Effector memory CD4-positive, alpha-beta T cell (primary cell): ENCODE results near the gene C9.

Experiments
- DNase-seq, 3 donors: peaks; one replicate each; pipeline ENCODE4 v3.0.0-alpha.2; 2020
- H3K27ac ChIP-seq: 2 replicates; pipeline ENCODE4 v1.7.0; 2013; ENCODE audit warnings: mild to moderate bottlenecking, low read length, moderate library complexity; ENCODE audit not compliant: insufficient read depth, poor library complexity, severe bottlenecking
- H3K27me3 ChIP-seq: replicated peaks from 2 replicates; pipeline ENCODE4 v1.7.0; 2013; ENCODE audit warnings: mild to moderate bottlenecking, low read length; ENCODE audit not compliant: insufficient read depth, control insufficient read depth, poor library complexity, severe bottlenecking
- H3K36me3 ChIP-seq: 2 replicates; pipeline ENCODE4 v1.7.0; 2013; ENCODE audit warnings: mild to moderate bottlenecking, low read length, moderate library complexity; ENCODE audit not compliant: control insufficient read depth, insufficient read depth
- H3K4me1 ChIP-seq: 2 replicates; pipeline ENCODE4 v1.7.0; 2013; ENCODE audit warnings: low read length, mild to moderate bottlenecking; ENCODE audit not compliant: control insufficient read depth, insufficient read depth, poor library complexity, severe bottlenecking
- H3K4me3 ChIP-seq: 2 replicates; pipeline ENCODE4 v1.7.0; 2013; ENCODE audit warnings: low read length, low read depth, mild to moderate bottlenecking; ENCODE audit not compliant: insufficient read depth, poor library complexity, severe bottlenecking
- H3K9me3 ChIP-seq: 2 replicates; pipeline ENCODE4 v1.7.0; 2013; ENCODE audit warnings: mild to moderate bottlenecking, low read length, moderate library complexity; ENCODE audit not compliant: control insufficient read depth

The C9 gene

DNA sequence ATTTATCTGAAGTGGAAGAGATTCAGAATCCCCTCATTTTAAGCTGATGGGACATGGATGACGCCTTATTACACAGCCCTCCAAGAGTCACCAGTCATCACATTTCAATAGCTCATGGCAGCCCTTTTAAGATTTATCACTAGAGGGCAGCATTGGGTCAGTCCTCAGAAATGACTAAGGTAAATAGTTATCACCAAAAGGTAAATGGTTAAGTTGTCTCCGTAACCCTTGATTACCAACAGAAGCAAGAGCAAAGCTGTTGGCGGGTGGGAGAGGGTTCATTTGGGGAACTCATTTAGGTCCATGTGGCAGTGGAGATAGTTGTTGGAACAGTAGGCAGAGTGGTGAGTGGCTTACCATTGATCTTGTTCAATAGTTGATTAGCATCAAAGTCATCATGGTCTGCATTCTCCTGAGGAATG, 12.0 kb upstream of the C9 start:
- no peak for DNase-seq
- no peaks in the 10 kb centered on the region for H3K27me3 ChIP-seq
- no peaks in the 10 kb centered on the region for H3K9me3 ChIP-seq
- H3K4me1 ChIP-seq, result no peaks in the 10 kb centered on the region
- H3K36me3 ChIP-seq, result no peaks in the 10 kb centered on the region
- no peak overlapping the region for H3K27ac ChIP-seq
- no peak overlapping the region for H3K4me3 ChIP-seq

DNA sequence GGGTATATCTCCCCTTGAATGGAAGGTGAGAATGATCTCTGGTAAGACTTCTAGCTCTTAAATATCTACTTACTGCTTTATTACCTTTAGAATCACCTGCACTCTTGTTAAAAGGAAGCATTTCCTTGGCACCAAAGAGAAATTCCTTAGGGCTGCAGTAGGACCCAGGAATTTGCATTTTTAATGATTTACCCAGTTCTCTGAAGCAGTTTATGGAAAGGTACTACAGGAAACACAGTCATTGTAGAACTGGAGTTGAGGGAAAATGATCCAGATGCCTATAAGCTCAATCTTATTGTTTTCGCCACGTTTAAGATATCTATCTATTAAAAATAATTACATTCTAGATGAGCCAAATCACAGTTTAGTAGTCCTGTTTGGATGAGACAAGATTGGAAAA, 9.5 kb upstream of the C9 start:
- H3K36me3 ChIP-seq, result no peaks in the 10 kb centered on the region
- no peaks in the 10 kb centered on the region for H3K4me1 ChIP-seq
- H3K9me3 ChIP-seq, result no peaks in the 10 kb centered on the region
- no peaks in the 10 kb centered on the region for H3K27me3 ChIP-seq
- H3K27ac ChIP-seq, result no peak overlapping the region
- no peak overlapping the region for H3K4me3 ChIP-seq
- DNase-seq, result no peak

DNA sequence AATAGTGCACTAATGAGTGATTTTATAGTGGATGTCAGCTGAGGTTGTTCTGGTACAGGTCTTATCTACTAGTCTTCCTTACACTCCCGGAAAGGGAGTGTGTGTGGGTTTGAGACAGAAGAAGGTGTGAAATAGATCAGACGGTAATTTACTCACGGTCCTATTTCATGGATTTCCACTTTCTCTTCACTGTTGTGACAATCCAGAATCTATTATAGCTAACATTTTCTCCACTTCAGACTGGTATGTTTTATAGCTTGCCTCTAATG, 7.0 kb upstream of the C9 start:
- Histone ChIP-seq H3K27me3 (no peaks in the 10 kb centered on the region), H3K4me1 (no peaks in the 10 kb centered on the region), H3K4me3 (no peak overlapping the region), H3K9me3 (no peaks in the 10 kb centered on the region), H3K36me3 (no peaks in the 10 kb centered on the region), H3K27ac (no peak overlapping the region)
- no peak for DNase-seq

DNA sequence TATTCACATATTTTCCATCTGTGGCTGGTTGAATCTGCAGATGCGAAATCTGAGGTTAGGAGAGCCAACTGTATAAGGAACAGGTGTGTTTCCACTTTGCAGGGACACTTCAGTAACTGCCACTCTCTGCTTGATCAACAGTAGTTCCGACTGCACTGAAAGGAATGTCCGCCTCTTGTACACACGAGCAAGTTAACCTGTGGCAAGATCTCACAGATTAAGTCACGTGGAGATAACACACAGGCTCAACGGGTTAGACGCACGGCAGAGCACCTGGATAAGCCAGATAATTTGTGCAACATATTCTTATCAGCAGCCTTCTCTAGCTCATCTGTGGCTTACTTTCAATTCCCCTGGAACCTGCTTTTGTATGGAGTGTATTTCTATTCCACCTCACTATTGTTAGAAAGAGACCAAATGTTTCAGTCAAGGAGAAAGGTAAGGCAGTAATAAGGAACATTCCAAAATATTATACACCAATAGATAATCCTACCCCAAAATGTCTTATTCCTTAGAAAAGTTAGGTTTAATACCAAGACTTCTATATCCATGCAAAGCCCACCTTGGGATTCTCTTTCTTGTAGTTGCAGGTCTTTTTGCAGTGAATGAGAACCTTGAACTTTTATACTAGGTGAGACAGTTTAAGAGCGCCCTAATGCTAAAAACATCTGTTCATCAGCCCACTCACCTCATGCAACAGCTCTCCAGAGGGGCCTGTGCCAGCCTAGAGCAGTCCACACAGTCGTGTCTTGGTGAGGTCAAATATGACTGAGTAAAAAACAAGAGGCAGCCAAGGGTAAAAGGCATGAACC, 6.5 kb upstream of the C9 start:
- H3K36me3 ChIP-seq, result no peaks in the 10 kb centered on the region
- H3K27me3 ChIP-seq, result no peaks in the 10 kb centered on the region

DNA sequence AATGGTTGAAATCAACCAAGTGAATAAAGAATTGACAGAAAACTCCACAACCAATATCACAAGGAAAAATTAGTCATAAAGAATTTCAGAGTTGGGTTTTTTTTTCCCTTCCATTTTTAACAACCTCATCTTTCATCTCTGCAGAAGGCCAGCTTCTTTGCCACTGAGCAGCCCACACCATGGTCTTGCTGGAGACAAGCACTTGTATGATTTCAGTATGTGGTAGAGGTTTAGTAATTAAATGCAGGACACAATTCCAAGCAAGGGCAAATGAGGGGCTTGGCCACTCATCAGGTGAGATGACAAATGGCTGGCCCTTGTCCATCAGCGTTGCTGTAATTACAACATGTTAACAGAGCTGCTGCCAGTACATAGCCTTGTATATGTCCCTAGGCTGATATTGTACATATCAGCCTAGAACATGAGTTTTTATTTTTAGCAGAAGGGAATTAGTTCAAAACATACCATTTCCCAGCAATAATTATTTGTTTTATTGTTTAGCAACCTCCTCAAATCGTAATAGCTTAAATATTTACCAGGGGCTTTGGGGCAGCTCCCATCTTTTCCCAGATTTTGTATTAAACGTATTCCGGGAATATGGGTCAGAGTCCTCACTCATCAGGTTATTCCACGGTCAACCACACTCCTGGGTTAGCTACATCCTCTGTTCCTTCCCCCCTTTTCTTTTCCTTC, 5.0 kb upstream of the C9 start:
- H3K27ac ChIP-seq, result no peak overlapping the region
- no peak for DNase-seq
- H3K4me3 ChIP-seq, result no peak overlapping the region
- H3K9me3 ChIP-seq, result no peaks in the 10 kb centered on the region
- no peaks in the 10 kb centered on the region for H3K4me1 ChIP-seq
- H3K27me3 ChIP-seq, result no peaks in the 10 kb centered on the region
- H3K36me3 ChIP-seq, result no peaks in the 10 kb centered on the region

More for the DNA sequence above, 6.5 kb upstream of the C9 start:
- no peaks in the 10 kb centered on the region for H3K4me1 ChIP-seq
- DNase-seq, result no peak
- H3K9me3 ChIP-seq, result no peaks in the 10 kb centered on the region
- no peak overlapping the region for H3K27ac ChIP-seq
- H3K4me3 ChIP-seq, result no peak overlapping the region

DNA sequence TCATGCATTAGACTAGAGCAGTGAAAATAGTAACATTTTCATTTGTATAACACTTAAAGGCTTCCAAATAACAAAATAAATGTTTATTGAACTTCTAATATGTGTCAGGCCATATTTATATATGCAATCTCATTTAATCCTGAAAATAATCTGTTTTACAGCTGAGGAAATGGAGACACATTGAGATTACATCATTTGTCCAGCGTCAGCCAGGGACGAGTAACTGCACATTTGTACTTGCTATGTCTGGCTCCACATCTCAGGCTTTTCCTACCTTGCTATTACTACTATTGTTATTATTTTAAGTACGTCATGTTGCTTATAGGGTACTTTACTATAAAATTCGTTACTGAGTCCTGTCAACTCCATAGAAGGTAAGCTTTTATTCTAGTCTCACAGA, 3.8 kb upstream of the C9 start:
- H3K36me3 ChIP-seq, result no peaks in the 10 kb centered on the region
- H3K9me3 ChIP-seq, result no peaks in the 10 kb centered on the region
- H3K4me1 ChIP-seq, result no peaks in the 10 kb centered on the region
- H3K27me3 ChIP-seq, result no peaks in the 10 kb centered on the region
- no peak overlapping the region for H3K4me3 ChIP-seq
- DNase-seq, result no peak
- H3K27ac ChIP-seq, result no peak overlapping the region

DNA sequence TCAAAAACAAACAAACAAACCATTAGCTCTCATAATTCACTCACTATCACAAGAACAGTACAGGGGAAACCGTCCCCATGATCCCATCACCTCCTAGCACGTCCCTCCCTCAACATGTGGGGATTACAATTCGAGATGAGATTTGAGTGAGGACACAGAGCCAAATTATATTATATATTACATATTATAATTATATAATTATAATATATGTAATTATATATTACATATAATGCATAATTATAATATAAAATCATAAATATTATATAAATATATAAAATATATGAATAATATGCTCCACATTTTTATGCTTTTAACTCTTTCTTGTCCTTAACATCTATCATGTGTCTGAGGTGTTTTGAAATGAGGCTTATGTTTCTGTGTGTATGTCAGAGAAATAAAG, 3.4 kb upstream of the C9 start:
- H3K27me3 ChIP-seq, result no peaks in the 10 kb centered on the region
- no peaks in the 10 kb centered on the region for H3K36me3 ChIP-seq
- no peak overlapping the region for H3K27ac ChIP-seq

DNA sequence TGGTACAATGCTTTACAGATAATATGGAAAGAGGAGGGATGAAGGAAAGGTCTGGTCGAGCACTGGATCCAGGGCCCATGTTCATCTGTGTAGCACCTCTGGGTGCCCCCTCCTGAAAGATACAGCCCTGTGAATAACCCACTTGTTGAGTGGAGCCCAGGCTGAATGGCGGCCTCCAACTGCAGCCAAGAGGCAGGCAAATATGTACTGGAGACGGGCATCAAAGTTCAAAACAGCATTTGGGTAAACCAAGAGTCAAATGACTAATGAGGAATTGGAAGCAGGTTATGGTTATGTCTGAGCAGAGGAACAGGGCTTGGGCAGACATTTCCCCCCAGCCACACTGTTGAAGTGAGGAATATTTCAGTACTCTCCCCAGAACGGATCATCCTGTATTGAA, 1.1 kb downstream of the C9 start:
- no peaks in the 10 kb centered on the region for H3K4me1 ChIP-seq
- no peak overlapping the region for H3K4me3 ChIP-seq
- no peaks in the 10 kb centered on the region for H3K9me3 ChIP-seq
- no peak overlapping the region for H3K27ac ChIP-seq
- H3K27me3 ChIP-seq, result no peaks in the 10 kb centered on the region
- DNase-seq, result no peak
- H3K36me3 ChIP-seq, result no peaks in the 10 kb centered on the region

More for the DNA sequence above, 3.4 kb upstream of the C9 start:
- Histone ChIP-seq H3K4me3 (no peak overlapping the region), H3K4me1 (no peaks in the 10 kb centered on the region), H3K9me3 (no peaks in the 10 kb centered on the region)
- DNase-seq, result no peak

DNA sequence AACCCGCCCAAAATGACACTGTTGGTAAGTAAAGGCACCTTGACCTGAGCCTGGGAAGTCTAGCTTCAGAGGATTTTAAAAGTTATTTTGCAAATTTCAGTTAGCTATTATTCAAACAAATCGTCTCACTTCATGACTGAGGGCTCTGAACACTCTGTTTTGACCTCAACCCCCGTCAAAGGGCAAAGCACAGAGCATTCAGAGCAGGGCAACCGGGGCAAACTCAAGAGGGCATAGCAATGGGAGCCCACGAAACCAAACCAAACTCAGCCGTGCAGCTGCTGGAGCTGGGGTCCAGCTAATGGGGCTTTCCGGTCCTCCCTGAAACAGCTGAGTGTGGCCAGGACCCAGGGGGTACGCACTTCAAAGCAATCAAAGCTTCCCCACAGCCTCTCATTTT, 1.6 kb downstream of the C9 start:
- Histone ChIP-seq H3K36me3 (no peaks in the 10 kb centered on the region), H3K9me3 (no peaks in the 10 kb centered on the region), H3K27ac (no peak overlapping the region), H3K27me3 (no peaks in the 10 kb centered on the region), H3K4me3 (no peak overlapping the region), H3K4me1 (no peaks in the 10 kb centered on the region)
- no peak for DNase-seq

DNA sequence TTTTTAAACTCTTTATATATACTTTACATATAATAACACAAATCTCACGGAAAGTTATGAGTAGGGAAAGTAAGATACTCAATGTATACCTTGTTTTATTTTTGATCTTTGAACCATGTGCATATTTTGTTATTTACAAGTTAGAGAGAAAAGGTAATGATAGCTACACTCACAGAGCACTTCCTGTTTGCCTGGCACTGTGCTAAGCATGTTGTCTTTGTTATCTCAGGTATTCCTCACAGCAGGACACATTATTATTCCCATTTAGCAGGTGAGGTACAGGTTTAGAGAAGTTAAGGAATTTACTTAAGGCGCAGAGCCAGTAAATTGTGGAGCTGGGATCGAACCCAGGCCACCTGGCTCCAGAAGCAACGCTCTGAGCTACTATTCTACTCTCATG, 3.0 kb downstream of the C9 start:
- Histone ChIP-seq H3K27ac (no peak overlapping the region), H3K4me1 (no peaks in the 10 kb centered on the region), H3K9me3 (no peaks in the 10 kb centered on the region), H3K36me3 (no peaks in the 10 kb centered on the region), H3K4me3 (no peak overlapping the region), H3K27me3 (no peaks in the 10 kb centered on the region)
- no peak for DNase-seq
